ENCODE data around the gene COL4A2.
A peak's percentile ranks its signal among the peaks of the same experiment; 100 is the strongest.

- TF ChIP-seq CTCF (IDR thresholded peaks at IDR 0.05; ENCODE audit: low read depth, low read length, missing input control) = no peak
- TF ChIP-seq YY1 (IDR thresholded peaks at IDR 0.05) = no peak
- no peak for TF ChIP-seq GABPA (IDR thresholded peaks at IDR 0.05 in 1 of 2, conservative IDR thresholded peaks at IDR 0.05 in 1 of 2)
- TF ChIP-seq, protein P1, sequence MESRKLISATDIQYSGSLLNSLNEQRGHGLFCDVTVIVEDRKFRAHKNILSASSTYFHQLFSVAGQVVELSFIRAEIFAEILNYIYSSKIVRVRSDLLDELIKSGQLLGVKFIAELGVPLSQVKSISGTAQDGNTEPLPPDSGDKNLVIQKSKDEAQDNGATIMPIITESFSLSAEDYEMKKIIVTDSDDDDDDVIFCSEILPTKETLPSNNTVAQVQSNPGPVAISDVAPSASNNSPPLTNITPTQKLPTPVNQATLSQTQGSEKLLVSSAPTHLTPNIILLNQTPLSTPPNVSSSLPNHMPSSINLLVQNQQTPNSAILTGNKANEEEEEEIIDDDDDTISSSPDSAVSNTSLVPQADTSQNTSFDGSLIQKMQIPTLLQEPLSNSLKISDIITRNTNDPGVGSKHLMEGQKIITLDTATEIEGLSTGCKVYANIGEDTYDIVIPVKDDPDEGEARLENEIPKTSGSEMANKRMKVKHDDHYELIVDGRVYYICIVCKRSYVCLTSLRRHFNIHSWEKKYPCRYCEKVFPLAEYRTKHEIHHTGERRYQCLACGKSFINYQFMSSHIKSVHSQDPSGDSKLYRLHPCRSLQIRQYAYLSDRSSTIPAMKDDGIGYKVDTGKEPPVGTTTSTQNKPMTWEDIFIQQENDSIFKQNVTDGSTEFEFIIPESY (IDR thresholded peaks at IDR 0.05) = no peak
- TF ChIP-seq, protein P2, sequence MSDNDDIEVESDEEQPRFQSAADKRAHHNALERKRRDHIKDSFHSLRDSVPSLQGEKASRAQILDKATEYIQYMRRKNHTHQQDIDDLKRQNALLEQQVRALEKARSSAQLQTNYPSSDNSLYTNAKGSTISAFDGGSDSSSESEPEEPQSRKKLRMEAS (IDR thresholded peaks at IDR 0.05) = no peak
- TF ChIP-seq RXRA (IDR thresholded peaks at IDR 0.05) = peak; percentile 59 to 60
- peak; percentile 34 for TF ChIP-seq TAF1 (conservative IDR thresholded peaks at IDR 0.05)
- TF ChIP-seq RAD21 (IDR thresholded peaks at IDR 0.05) = no peak
- no peak for TF ChIP-seq HNF4G (IDR thresholded peaks at IDR 0.05)
Observed at GRCh38 chr13:110559429-110559943, 252.4 kb downstream of the COL4A2 start.

Measured in liver (tissue), 3 donors.